ENCODE measurements around the gene TBRG4. TPM values are rescaled to one million over a fixed set of nuclear protein-coding genes. Genes with fewer than 3 reads are reported as not detected.

The TBRG4 gene
- total RNA-seq, 1 donor from 2014 or later = 73.0 TPM

DNA sequence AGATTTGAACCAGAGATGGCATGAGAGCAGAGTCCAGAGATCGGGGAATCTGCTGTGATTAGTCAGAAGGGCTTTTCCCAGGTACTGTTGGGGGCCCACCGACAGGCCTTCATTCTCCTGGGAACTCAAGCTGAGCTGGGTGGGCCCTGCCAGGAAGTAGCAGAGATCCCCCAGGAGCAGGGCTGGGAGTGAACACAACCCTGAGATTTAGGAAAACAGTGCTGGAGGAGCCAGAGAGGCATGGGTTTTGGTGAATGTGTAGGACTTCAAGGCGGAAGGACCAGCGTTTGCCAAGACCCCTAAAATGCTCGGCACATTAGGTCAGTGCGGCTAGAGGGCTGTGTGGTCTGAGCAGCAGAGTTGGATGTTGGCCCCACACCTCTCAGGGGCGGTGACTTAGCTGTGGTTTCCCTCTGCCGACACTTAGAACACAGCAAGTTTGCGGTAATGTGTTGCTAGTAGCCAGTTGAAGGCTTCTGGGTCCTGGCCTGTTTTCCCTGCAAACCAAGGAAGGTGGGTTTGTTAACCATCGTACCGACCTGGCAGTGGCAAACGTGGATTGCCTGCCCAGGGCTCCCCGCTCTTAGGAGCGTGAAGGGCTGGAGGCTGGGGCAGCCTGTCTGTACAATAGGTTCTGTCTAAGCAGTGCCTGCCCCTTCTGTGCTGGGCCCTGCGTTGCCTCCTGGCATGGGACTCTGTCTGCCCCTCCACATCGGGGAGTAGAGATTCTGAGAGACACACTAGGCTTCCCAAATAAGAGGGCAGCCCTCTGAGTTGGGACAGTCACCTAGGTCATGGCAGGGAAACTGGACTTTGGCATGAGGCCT, 36.8 kb downstream of the TBRG4 start:
- Mint-ChIP-seq H3K27me3 (no peaks in the 10 kb centered on the region), H3K36me3 (ENCODE audit: insufficient read depth) (peaks cover 6% of the 10 kb centered on the region), H3K27ac (no peak overlapping the region), H3K4me1 (ENCODE audit: low read depth) (no peaks in the 10 kb centered on the region), H3K9me3 (ENCODE audit: low read depth) (no peaks in the 10 kb centered on the region), H3K4me3 (ENCODE audit: low read depth) (no peak overlapping the region)
- TF ChIP-seq, protein P1, sequence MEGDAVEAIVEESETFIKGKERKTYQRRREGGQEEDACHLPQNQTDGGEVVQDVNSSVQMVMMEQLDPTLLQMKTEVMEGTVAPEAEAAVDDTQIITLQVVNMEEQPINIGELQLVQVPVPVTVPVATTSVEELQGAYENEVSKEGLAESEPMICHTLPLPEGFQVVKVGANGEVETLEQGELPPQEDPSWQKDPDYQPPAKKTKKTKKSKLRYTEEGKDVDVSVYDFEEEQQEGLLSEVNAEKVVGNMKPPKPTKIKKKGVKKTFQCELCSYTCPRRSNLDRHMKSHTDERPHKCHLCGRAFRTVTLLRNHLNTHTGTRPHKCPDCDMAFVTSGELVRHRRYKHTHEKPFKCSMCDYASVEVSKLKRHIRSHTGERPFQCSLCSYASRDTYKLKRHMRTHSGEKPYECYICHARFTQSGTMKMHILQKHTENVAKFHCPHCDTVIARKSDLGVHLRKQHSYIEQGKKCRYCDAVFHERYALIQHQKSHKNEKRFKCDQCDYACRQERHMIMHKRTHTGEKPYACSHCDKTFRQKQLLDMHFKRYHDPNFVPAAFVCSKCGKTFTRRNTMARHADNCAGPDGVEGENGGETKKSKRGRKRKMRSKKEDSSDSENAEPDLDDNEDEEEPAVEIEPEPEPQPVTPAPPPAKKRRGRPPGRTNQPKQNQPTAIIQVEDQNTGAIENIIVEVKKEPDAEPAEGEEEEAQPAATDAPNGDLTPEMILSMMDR (IDR thresholded peaks at IDR 0.05; ENCODE audit: unreplicated experiment) = no peak
- no peak for DNase-seq (ENCODE audit: low spot score, unreplicated experiment)

DNA sequence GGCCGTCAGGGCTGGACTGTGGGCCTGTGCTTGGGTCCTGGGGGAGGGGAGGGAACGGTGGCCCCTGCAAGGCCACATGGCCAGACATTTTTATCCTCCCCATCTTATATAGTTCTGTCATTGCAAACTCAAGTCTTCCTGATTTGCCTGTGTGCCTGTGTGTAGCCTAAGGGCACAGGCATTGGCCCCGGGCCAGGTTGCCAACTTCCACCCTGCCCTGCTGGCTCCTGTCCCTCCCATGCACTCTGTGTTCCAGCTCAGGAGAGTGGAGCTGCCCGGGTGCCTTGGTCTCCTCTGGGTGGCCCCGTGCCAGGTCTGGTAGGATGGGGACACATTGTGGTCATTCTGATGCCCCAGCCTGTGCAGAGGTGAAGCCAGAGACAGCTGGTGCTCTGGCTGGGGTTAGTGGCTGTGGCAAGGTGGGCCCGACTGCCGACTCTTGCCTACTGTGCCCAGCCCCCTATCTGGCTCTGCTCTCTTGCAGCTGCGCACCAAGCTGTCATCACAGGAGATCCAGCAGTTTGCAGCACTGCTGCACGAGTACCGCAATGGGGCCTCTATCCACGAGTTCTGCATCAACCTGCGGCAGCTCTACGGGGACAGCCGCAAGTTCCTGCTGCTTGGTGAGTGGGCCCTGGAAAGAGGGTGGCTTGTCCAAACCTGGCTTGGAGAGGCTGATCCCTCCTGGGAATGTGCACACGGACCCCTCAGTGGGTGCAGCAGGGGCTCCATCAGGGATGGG, 37.5 kb downstream of the TBRG4 start:
- TF ChIP-seq, protein P1 (IDR thresholded peaks at IDR 0.05; ENCODE audit: unreplicated experiment) = no peak
- Mint-ChIP-seq H3K4me1 (ENCODE audit: low read depth) (no peaks in the 10 kb centered on the region), H3K27ac (no peak overlapping the region), H3K9me3 (ENCODE audit: low read depth) (no peaks in the 10 kb centered on the region), H3K4me3 (ENCODE audit: low read depth) (no peak overlapping the region), H3K36me3 (ENCODE audit: insufficient read depth) (peaks cover 6% of the 10 kb centered on the region), H3K27me3 (no peaks in the 10 kb centered on the region)
- no peak for DNase-seq (ENCODE audit: low spot score, unreplicated experiment)

DNA sequence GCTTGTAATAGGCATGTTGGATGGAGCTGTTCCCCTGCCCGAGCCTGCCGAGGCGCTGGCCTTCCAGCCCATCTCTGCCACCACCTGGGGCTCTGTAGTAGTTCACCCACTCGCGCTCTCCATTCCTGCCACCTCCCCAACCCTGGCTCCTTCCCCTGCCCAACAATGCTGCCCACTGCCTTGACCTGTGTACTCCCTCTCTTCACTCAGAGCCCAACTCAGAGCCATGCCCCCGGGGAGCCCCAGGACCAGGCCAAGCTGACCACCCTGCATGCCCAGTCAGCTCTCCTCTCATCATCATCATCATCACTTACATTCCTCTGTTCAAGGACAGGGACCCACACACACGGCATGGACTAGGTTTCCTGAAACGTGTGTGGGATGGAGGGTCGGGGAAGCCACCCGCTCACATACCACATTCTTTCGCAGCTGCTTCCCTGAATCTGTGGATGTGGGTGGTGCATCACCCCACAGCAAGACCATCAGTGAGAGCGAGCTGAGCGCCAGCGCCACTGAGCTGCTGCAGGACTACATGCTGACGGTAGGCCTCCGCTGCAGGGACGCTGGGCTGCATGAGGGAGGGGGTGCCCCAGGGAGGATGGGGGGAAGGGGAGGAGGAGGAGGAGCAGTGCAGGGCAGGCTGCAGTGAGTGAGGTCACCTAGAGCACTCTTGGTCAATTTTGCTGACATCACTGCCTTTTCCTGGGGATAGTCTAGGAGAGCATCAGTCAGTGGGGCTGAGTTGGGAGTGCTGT, 38.3 kb downstream of the TBRG4 start:
- no peak overlapping the region for H3K4me3 Mint-ChIP-seq (ENCODE audit: low read depth)
- no peaks in the 10 kb centered on the region for H3K4me1 Mint-ChIP-seq (ENCODE audit: low read depth)
- DNase-seq (ENCODE audit: low spot score, unreplicated experiment) = no peak
- peak overlapping the region; percentile 13 for H3K27ac Mint-ChIP-seq
- no peaks in the 10 kb centered on the region for H3K9me3 Mint-ChIP-seq (ENCODE audit: low read depth)
- H3K36me3 Mint-ChIP-seq (ENCODE audit: insufficient read depth) = peaks cover 6% of the 10 kb centered on the region
- TF ChIP-seq, protein P1 (IDR thresholded peaks at IDR 0.05; ENCODE audit: unreplicated experiment) = no peak
- no peaks in the 10 kb centered on the region for H3K27me3 Mint-ChIP-seq

DNA sequence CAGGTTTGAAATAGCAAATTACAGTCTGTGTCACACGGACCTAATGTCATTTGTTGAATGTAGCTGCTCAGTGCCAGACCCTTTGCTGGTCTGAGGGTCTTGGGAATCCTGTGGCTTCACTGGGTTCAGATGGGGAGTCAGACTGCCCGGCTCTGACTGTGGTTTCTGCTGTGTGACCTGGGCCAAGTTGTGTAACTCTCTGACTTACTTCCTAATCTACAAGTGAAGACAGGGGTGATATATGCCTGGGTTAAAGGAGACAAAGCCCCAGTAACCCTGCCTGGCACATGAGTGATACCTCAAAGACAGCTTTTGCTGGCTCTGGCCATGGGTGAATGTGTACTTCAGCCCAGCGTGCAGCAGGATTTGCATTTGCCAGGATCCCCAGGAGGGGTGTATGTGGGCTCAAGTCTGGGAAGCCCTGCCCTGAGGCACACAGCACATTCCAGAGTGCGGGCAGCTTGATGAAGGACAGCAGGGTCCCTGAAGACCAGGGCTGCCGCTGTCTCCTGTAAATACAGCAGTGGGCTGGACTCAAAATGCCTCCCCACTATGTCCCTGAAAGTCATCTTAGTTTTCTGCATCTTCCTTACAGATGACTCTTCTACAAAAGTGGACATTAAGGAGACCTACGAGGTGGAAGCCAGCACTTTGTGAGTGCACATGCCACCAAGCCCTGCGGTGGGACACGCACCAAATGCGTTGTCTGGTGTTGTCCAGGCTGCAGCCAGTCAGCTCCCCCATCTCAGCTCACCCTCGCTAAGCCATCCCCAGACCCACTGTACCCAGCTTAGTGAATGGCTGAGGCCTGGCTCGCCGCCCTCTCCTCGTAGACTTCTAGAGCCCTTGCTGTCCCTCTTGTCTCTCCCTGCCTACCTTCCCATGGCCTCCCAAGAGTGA, 39.1 kb downstream of the TBRG4 start:
- no peak for DNase-seq (ENCODE audit: low spot score, unreplicated experiment)
- peaks cover 7% of the 10 kb centered on the region for H3K36me3 Mint-ChIP-seq (ENCODE audit: insufficient read depth)
- no peaks in the 10 kb centered on the region for H3K9me3 Mint-ChIP-seq (ENCODE audit: low read depth)
- H3K4me1 Mint-ChIP-seq (ENCODE audit: low read depth) = no peaks in the 10 kb centered on the region
- H3K27me3 Mint-ChIP-seq = no peaks in the 10 kb centered on the region
- TF ChIP-seq, protein P1 (IDR thresholded peaks at IDR 0.05; ENCODE audit: unreplicated experiment) = no peak
- H3K4me3 Mint-ChIP-seq (ENCODE audit: low read depth) = no peak overlapping the region
- H3K27ac Mint-ChIP-seq = no peak overlapping the region
